DMS79 (cell line): ENCODE data around the gene POU2AF2.

Experiments
- DNase-seq: peaks from one replicate; lab custom pipeline; 2025; lab: John Stamatoyannopoulos, UW

Gene POU2AF2

GRCh38 chr11:111330234-111330893 is 84.8 kb downstream of the POU2AF2 start:
- no peak for DNase-seq

GRCh38 chr11:111331711-111332479 is 86.4 kb downstream of the POU2AF2 start:
- DNase-seq, result no peak

GRCh38 chr11:111334532-111335502 is 89.3 kb downstream of the POU2AF2 start:
- DNase-seq, result peak; percentile 39

DNA sequence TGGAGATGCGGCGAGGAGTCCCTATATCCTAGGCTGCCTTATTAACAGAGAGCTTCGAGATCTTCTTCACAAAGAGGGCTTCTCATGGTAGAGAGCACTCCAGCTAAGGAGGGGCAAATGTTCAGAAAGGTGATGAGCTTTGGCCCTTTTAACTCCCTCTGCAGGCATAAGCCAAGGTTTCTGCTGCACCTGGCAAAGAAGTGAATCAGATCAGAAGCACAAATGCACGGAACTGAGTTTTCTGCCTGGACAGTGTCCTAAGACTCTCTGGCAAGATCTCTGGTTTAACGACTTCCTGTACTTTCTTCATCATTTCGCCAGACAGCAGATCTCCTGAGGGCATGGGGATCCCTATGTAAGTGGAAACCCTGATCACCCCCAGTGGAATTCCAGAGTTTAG is 90.0 kb downstream of the POU2AF2 start:
- no peak for DNase-seq
